Embryonic facial prominence (tissue), 1 donor: Measurements from ENCODE around the gene CERT1.

Experiments
- DNase-seq: peaks from one replicate; pipeline ENCODE4 v3.0.0-alpha.2; 2016; ENCODE audit errors: extremely low spot score

CERT1 gene

GRCh38 chr5:75472973-75473372 lies 38.5 kb downstream of the CERT1 start:
- no peak for DNase-seq

- DNase-seq = no peak
These were observed 40.2 kb downstream of the CERT1 start for GRCh38 chr5:75471193-75471592.

DNA sequence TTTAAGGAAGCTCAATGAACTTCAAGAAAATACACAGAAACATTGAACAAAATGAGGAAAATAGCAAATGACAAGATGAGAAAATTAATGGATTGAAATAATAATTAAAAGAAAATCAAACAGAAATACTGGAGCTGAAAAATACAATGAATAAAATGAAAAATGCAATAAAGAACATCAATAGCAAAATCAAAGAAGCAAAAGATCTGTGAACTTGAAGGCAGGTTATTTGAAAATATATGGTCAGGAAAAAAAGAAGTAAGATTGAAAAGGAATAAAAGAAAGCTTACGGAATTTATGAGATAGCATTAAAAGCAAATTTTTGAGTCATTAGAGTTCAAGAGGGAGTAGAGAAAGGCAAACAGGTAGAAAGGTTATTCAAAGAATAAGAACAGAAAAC lies 42.4 kb downstream of the CERT1 start:
- no peak for DNase-seq

DNA sequence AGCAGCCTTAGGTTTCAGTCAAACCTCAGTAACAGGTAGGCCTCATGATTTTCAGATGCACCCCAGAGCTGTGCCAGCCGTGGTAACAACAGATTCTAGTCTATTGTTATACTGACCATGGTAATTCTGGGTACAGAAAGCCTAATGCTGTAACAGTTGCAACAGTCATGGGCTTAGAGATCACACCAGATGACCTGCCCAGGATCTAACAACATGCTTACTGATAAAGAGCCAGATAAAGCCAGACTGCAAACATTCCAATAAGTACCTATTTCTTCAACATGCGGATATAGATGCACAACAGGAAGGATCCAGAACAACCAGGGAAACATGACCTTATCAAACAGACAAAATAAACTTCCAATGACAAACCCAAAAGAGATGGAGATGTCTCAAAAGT lies 42.8 kb downstream of the CERT1 start:
- DNase-seq = no peak

GRCh38 chr5:75466006-75466716 lies 45.3 kb downstream of the CERT1 start:
- DNase-seq = no peak

GRCh38 chr5:75465480-75465879 lies 45.9 kb downstream of the CERT1 start:
- no peak for DNase-seq

DNA sequence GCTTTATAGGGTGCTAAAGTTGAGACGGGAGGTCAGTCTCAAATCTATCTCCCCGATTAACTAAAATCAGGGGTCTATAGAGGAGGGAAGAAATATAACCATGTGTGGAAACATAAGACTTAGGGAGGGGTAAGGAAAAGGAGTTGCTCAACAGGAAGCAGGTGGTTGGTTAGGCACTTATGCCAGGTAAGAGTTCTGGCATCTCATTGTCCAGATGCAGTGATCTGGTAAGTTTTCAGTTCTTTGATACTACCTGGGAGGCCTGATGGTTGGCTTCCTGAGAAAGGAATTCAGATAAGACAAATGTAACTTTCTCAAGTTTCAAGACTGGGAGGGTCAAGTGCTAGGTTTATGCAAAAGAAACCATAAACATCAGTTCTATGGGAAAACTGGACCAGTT lies 47.7 kb downstream of the CERT1 start:
- no peak for DNase-seq

DNA sequence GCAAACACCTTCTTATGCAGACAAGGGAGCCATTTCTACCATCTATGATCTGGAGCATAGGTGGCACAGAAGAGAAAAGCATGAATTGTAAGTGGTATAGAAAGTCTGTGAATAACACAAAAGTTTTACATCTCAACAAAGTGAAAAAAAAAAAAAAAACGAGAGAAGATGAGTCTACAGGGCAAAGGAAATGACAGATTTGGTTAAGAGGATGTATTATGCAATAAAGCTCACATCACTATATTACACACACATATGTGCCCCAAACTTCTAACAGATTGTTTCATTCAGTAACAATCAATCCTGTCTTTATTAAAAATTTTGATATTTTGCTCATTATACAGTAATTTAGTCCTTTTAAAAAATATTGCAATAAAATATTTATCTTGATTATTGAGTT lies 49.8 kb downstream of the CERT1 start:
- no peak for DNase-seq

DNA sequence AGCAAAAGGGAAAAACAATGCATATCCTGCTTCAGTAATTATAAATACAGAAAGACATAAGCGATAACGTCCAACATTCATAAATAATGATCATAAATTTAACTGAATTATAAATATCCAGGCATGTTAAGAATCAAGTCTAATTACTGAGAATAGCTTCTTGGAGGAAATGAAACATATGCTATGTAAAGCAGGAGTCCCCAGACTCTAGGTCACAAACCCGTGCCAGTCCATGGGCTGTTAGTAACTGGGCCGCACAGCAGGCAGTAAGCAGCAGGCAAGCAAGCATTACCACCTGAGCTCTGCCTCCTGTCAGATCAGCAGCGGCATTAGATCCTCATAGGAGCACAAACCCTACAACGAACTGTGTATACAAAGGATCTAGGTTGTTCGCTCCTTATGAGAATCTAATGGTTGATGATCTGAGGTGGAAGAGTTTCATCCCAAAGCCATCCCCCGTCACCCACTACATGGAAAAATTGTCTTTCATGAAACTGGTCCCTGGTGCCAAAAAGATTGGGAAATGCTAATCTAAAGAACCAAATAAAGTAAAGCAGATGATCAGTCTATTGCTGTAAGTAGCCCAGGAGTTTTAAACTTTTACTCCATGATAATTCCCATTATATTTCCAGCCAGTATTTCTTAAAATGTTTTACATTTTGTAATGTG lies 50.4 kb downstream of the CERT1 start:
- DNase-seq = no peak

- no peak for DNase-seq
These were observed 50.9 kb downstream of the CERT1 start for GRCh38 chr5:75460532-75460931.

- no peak for DNase-seq
These were observed 53.7 kb downstream of the CERT1 start for GRCh38 chr5:75457691-75458090.

DNA sequence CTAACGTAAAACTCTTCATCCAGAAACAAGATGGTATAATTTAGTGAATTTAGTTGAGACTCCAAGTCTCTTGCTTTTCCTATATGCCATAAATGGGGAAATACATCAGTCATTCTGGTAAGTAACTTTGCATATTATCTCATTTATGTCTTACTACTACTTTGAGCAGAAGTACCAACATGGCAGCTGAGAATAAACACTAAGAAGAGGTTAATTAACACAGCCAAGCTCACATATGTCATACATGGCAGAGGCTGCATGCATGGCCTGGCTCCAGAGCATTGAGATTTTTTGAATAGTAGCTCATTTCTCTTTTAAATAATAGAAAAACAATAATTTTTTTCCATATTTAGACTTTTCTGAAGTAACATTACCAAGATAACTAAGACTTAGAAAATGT lies 54.3 kb downstream of the CERT1 start:
- DNase-seq = no peak

- no peak for DNase-seq
These were observed 61.4 kb downstream of the CERT1 start for GRCh38 chr5:75450069-75450468.

DNA sequence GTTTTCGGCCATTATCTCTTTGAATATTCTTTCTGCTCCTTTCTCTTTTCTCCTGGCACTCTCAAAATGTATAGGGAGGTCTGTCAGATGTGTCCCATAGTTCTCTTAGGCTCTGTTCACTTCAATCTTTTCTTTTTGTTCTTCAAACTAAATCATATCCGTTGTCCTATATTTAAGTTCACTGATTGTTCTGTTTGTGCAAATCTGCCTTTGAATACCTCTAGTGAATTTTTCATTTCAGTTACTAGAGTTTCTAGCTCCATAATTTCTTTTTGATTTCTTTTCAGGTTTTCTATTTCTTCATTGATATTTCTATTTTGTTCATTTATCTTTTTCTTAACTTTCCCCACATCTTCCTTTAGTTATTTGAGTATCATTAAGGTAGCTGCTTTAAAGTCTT lies 65.4 kb downstream of the CERT1 start:
- no peak for DNase-seq

GRCh38 chr5:75441560-75441959 lies 69.9 kb downstream of the CERT1 start:
- no peak for DNase-seq

GRCh38 chr5:75439276-75439675 lies 72.2 kb downstream of the CERT1 start:
- no peak for DNase-seq

GRCh38 chr5:75438722-75439121 lies 72.7 kb downstream of the CERT1 start:
- DNase-seq = no peak

- DNase-seq = no peak
These were observed 76.3 kb downstream of the CERT1 start for GRCh38 chr5:75435096-75435495.

GRCh38 chr5:75433814-75434506 lies 77.5 kb downstream of the CERT1 start:
- DNase-seq = no peak

- no peak for DNase-seq
These were observed 97.2 kb downstream of the CERT1 start for GRCh38 chr5:75414241-75414640.

DNA sequence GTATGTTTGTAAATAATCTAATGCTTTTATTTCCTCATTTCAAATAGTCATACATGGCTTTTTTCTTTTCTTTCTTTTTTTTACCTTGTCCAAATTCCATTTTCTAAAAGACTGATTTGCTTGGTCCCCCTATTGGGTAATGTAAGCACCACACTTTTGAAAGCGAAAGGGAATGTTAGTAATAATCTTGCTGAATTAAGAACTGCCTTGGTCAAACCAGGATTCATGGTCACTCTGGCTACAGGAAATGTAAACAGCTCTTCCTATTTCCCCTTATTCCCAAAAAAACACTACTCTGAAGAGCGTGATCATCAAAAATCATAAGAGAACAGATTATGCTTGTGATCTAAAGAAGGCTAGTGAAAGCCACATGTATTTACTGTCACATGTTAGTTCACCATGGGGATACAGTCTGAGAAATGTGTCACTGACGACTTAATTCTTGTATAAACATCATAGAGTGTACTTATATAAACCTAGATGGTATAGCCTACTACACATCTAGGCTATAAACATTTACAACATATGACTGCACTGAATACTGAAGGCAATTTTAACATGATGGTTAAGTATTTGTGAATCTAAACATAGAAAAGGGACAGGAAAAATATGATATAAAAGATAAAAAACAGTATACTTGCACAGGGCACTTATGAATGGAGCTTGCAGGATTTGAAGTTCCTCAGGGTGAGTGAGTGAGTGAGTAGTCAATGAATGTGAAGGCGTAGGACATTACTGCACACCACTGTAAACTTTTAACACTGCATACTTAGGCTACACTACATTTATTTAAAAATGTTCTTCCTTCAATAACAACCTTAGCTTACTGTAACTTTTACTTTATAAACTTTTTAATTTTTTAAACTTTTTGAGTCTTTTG lies 99.1 kb downstream of the CERT1 start:
- DNase-seq = no peak

GRCh38 chr5:75405296-75405695 lies 106.1 kb downstream of the CERT1 start:
- no peak for DNase-seq
